ENCODE data around the gene BCR.

Gene BCR

GRCh38 chr22:23262518-23263332 is 82.4 kb downstream of the BCR start:
- H3K4me3 ChIP-seq (ENCODE audit: low read depth, low read length): no peak overlapping the region
- no peak for DNase-seq (ENCODE audit: low read depth)
- no peak for TF ChIP-seq CTCF (IDR thresholded peaks at IDR 0.05; ENCODE audit: insufficient read depth, low read depth, low read length, missing control alignments)

- H3K4me3 ChIP-seq (ENCODE audit: low read depth, low read length): no peak overlapping the region
- TF ChIP-seq CTCF (IDR thresholded peaks at IDR 0.05; ENCODE audit: insufficient read depth, low read depth, low read length, missing control alignments): no peak
- DNase-seq (ENCODE audit: low read depth): no peak
Measured at GRCh38 chr22:23263651-23264555, 83.6 kb downstream of the BCR start.

- DNase-seq (ENCODE audit: low read depth): peak; percentile 32
- H3K4me3 ChIP-seq (ENCODE audit: low read depth, low read length): no peak overlapping the region
- TF ChIP-seq CTCF (IDR thresholded peaks at IDR 0.05; ENCODE audit: insufficient read depth, low read depth, low read length, missing control alignments): no peak
Measured at GRCh38 chr22:23264610-23265367, 84.5 kb downstream of the BCR start.

GRCh38 chr22:23265368-23265700 is 85.0 kb downstream of the BCR start:
- H3K4me3 ChIP-seq (ENCODE audit: low read depth, low read length): no peak overlapping the region
- no peak for TF ChIP-seq CTCF (IDR thresholded peaks at IDR 0.05; ENCODE audit: insufficient read depth, low read depth, low read length, missing control alignments)
- no peak for DNase-seq (ENCODE audit: low read depth)

- no peak for TF ChIP-seq CTCF (IDR thresholded peaks at IDR 0.05; ENCODE audit: insufficient read depth, low read depth, low read length, missing control alignments)
- DNase-seq (ENCODE audit: low read depth): no peak
- H3K4me3 ChIP-seq (ENCODE audit: low read depth, low read length): no peak overlapping the region
Measured at GRCh38 chr22:23266780-23267179, 86.5 kb downstream of the BCR start.

- no peak for TF ChIP-seq CTCF (IDR thresholded peaks at IDR 0.05; ENCODE audit: insufficient read depth, low read depth, low read length, missing control alignments)
- DNase-seq (ENCODE audit: low read depth): no peak
Measured at GRCh38 chr22:23267226-23268043, 87.1 kb downstream of the BCR start.

More at GRCh38 chr22:23267226-23268043, 87.1 kb downstream of the BCR start:
- H3K4me3 ChIP-seq (ENCODE audit: low read depth, low read length): no peak overlapping the region

Measured in GM12865 (cell line).